SK-N-SH treated with all-trans-retinoic acid at 6 μM for 48 hours (cell line): ENCODE results near the gene OR4D1.

Experiments
- ATAC-seq: fragments of 200-7000 bp; cut with Tn5 transposase; 3 replicates; pipeline ENCODE4 v1.9.1; 2020; ENCODE audit warnings: mild to moderate bottlenecking, moderate library complexity
- ARNTL ChIP-seq: fragments of 450-650 bp; formaldehyde crosslinking; IDR thresholded peaks from 2 replicates; pipeline ENCODE4 v1.5.0; 2020; ENCODE audit warnings: low read depth, mild to moderate bottlenecking, moderate library complexity, borderline replicate concordance
- BACH2 ChIP-seq: fragments of 250-450 bp; sonication (Bioruptor Pico); IDR thresholded peaks from 2 replicates; pipeline ENCODE4 v1.9.0; 2021; ENCODE audit warnings: mild to moderate bottlenecking, borderline replicate concordance
- CSDC2 ChIP-seq: fragments of 250-450 bp; sonication (Bioruptor Pico); IDR thresholded peaks from 2 replicates; pipeline ENCODE4 v1.5.0; 2020; ENCODE audit warnings: mild to moderate bottlenecking, moderate library complexity
- ESRRG ChIP-seq: fragments of 250-450 bp; sonication (Bioruptor Pico); IDR thresholded peaks from 2 replicates; pipeline ENCODE4 v1.6.1; 2021; ENCODE audit warnings: mild to moderate bottlenecking
- GLIS3 ChIP-seq: fragments of 250-450 bp; sonication (Bioruptor Pico); IDR thresholded peaks from 2 replicates; pipeline ENCODE4 v1.5.0; 2020; ENCODE audit warnings: mild to moderate bottlenecking, moderate library complexity
- OSR1 ChIP-seq: fragments of 250-450 bp; sonication (Bioruptor Pico); IDR thresholded peaks from 2 replicates; pipeline ENCODE4 v1.8.0; 2022; ENCODE audit warnings: moderate library complexity, mild to moderate bottlenecking, inconsistent platforms
- PPARA ChIP-seq: fragments of 250-450 bp; sonication (Bioruptor Pico); IDR thresholded peaks from 2 replicates; pipeline ENCODE4 v1.5.0; 2020; ENCODE audit warnings: mild to moderate bottlenecking, borderline replicate concordance
- RARB ChIP-seq: fragments of 250-450 bp; sonication (Bioruptor Pico); IDR thresholded peaks from 2 replicates; pipeline ENCODE4 v1.8.0; 2021; ENCODE audit warnings: mild to moderate bottlenecking, moderate library complexity
- SNAI2 ChIP-seq: fragments of 250-450 bp; sonication (Bioruptor Pico); IDR thresholded peaks from 2 replicates; pipeline ENCODE4 v1.5.0; 2020; ENCODE audit warnings: mild to moderate bottlenecking, moderate library complexity
- TOX ChIP-seq: fragments of 250-450 bp; sonication (Bioruptor Pico); IDR thresholded peaks from 2 replicates; pipeline ENCODE4 v1.8.0; 2021; ENCODE audit warnings: mild to moderate bottlenecking, moderate library complexity, borderline replicate concordance
- ZC3H10 ChIP-seq: fragments of 250-450 bp; sonication (Bioruptor Pico); IDR thresholded peaks from 2 replicates; pipeline ENCODE4 v1.5.1; 2021; ENCODE audit warnings: mild to moderate bottlenecking, moderate library complexity
- ZFP3 ChIP-seq: fragments of 250-450 bp; sonication (Bioruptor Pico); IDR thresholded peaks from 2 replicates; pipeline ENCODE4 v1.5.0; 2020; ENCODE audit warnings: mild to moderate bottlenecking, moderate library complexity
- ZFP30 ChIP-seq: fragments of 450-650 bp; formaldehyde crosslinking; IDR thresholded peaks from 2 replicates; pipeline ENCODE4 v1.5.0; 2022; ENCODE audit warnings: mild to moderate bottlenecking, moderate library complexity
- ZNF565 ChIP-seq: fragments of 450-650 bp; formaldehyde crosslinking; conservative IDR thresholded peaks from 2 replicates; pipeline ENCODE4 v1.5.0; 2020; ENCODE audit warnings: low read depth, mild to moderate bottlenecking, moderate library complexity
- ZNF70 ChIP-seq: fragments of 450-650 bp; formaldehyde crosslinking; IDR thresholded peaks from 2 replicates; pipeline ENCODE4 v1.5.0; 2020; ENCODE audit warnings: mild to moderate bottlenecking, moderate library complexity
- ZNF8 ChIP-seq: fragments of 450-650 bp; formaldehyde crosslinking; IDR thresholded peaks from 2 replicates; pipeline ENCODE4 v1.5.0; 2020; ENCODE audit warnings: mild to moderate bottlenecking, moderate library complexity
- TF ChIP-seq, protein P1 (sequence below): fragments of 250-450 bp; sonication (Bioruptor Pico); IDR thresholded peaks from 2 replicates; pipeline ENCODE4 v1.8.0; 2021; ENCODE audit warnings: low read depth, mild to moderate bottlenecking, moderate library complexity, borderline replicate concordance
- TF ChIP-seq, protein P2 (sequence below): fragments of 250-450 bp; sonication (Bioruptor Pico); IDR thresholded peaks from 2 replicates; pipeline ENCODE4 v1.5.1; 2021; ENCODE audit warnings: mild to moderate bottlenecking, moderate library complexity
- TF ChIP-seq, protein P3 (sequence below): fragments of 250-450 bp; sonication (Bioruptor Pico); IDR thresholded peaks from 2 replicates; pipeline ENCODE4 v1.8.0; 2020; ENCODE audit warnings: mild to moderate bottlenecking, moderate library complexity, borderline replicate concordance
- TF ChIP-seq, protein P4 (sequence below): fragments of 250-450 bp; sonication (Bioruptor Pico); IDR thresholded peaks from 2 replicates; pipeline ENCODE4 v1.5.0; 2020; ENCODE audit warnings: mild to moderate bottlenecking, moderate library complexity
- TF ChIP-seq, protein P5 (sequence below): fragments of 250-450 bp; sonication (Bioruptor Pico); IDR thresholded peaks from 2 replicates; pipeline ENCODE4 v1.5.1; 2020; ENCODE audit warnings: low read depth, mild to moderate bottlenecking, moderate library complexity

Gene OR4D1

DNA sequence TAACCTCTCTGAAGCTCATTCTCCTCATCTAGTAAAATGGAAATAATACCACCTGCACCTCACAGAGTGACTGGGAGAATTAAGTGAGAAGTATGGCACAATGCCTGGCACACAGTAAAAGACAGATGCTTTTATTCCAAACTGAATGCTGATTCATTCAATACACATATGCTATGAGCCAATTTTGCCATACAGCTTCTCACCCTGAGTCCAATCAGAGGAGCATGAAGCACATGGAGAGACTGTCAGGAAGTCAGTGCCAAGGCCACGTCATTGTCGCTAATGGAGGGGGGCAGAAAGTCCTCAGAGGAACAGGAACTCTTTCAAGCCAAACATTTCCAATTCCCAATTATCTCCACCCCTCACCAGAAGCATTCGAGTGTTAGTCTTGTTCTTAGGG, 59.3 kb downstream of the OR4D1 start:
- ATAC-seq: no peak
- TF ChIP-seq ESRRG (CRISPR knock-in tag) (no peak), CSDC2 (CRISPR knock-in tag) (no peak), BACH2 (CRISPR knock-in tag) (no peak), ZFP30 (CRISPR knock-in tag) (no peak), ZNF70 (CRISPR knock-in tag) (no peak), ZNF565 (no peak), GLIS3 (no peak), ZFP3 (no peak), OSR1 (CRISPR knock-in tag) (no peak), TOX (CRISPR knock-in tag) (no peak), ZC3H10 (CRISPR knock-in tag) (no peak), ARNTL (CRISPR knock-in tag) (no peak), PPARA (CRISPR knock-in tag) (no peak), ZNF8 (no peak), SNAI2 (no peak)
- TF ChIP-seq, protein P1, sequence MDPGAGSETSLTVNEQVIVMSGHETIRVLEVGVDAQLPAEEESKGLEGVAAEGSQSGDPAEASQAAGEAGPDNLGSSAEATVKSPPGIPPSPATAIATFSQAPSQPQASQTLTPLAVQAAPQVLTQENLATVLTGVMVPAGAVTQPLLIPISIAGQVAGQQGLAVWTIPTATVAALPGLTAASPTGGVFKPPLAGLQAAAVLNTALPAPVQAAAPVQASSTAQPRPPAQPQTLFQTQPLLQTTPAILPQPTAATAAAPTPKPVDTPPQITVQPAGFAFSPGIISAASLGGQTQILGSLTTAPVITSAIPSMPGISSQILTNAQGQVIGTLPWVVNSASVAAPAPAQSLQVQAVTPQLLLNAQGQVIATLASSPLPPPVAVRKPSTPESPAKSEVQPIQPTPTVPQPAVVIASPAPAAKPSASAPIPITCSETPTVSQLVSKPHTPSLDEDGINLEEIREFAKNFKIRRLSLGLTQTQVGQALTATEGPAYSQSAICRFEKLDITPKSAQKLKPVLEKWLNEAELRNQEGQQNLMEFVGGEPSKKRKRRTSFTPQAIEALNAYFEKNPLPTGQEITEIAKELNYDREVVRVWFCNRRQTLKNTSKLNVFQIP (CRISPR knock-in tag): no peak
- TF ChIP-seq, protein P2, sequence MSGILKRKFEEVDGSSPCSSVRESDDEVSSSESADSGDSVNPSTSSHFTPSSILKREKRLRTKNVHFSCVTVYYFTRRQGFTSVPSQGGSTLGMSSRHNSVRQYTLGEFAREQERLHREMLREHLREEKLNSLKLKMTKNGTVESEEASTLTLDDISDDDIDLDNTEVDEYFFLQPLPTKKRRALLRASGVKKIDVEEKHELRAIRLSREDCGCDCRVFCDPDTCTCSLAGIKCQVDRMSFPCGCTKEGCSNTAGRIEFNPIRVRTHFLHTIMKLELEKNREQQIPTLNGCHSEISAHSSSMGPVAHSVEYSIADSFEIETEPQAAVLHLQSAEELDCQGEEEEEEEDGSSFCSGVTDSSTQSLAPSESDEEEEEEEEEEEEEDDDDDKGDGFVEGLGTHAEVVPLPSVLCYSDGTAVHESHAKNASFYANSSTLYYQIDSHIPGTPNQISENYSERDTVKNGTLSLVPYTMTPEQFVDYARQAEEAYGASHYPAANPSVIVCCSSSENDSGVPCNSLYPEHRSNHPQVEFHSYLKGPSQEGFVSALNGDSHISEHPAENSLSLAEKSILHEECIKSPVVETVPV (CRISPR knock-in tag): no peak
- TF ChIP-seq, protein P3, sequence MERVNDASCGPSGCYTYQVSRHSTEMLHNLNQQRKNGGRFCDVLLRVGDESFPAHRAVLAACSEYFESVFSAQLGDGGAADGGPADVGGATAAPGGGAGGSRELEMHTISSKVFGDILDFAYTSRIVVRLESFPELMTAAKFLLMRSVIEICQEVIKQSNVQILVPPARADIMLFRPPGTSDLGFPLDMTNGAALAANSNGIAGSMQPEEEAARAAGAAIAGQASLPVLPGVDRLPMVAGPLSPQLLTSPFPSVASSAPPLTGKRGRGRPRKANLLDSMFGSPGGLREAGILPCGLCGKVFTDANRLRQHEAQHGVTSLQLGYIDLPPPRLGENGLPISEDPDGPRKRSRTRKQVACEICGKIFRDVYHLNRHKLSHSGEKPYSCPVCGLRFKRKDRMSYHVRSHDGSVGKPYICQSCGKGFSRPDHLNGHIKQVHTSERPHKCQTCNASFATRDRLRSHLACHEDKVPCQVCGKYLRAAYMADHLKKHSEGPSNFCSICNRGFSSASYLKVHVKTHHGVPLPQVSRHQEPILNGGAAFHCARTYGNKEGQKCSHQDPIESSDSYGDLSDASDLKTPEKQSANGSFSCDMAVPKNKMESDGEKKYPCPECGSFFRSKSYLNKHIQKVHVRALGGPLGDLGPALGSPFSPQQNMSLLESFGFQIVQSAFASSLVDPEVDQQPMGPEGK: no peak
- TF ChIP-seq, protein P4, sequence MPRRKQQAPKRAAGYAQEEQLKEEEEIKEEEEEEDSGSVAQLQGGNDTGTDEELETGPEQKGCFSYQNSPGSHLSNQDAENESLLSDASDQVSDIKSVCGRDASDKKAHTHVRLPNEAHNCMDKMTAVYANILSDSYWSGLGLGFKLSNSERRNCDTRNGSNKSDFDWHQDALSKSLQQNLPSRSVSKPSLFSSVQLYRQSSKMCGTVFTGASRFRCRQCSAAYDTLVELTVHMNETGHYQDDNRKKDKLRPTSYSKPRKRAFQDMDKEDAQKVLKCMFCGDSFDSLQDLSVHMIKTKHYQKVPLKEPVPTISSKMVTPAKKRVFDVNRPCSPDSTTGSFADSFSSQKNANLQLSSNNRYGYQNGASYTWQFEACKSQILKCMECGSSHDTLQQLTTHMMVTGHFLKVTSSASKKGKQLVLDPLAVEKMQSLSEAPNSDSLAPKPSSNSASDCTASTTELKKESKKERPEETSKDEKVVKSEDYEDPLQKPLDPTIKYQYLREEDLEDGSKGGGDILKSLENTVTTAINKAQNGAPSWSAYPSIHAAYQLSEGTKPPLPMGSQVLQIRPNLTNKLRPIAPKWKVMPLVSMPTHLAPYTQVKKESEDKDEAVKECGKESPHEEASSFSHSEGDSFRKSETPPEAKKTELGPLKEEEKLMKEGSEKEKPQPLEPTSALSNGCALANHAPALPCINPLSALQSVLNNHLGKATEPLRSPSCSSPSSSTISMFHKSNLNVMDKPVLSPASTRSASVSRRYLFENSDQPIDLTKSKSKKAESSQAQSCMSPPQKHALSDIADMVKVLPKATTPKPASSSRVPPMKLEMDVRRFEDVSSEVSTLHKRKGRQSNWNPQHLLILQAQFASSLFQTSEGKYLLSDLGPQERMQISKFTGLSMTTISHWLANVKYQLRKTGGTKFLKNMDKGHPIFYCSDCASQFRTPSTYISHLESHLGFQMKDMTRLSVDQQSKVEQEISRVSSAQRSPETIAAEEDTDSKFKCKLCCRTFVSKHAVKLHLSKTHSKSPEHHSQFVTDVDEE (CRISPR knock-in tag): no peak
- TF ChIP-seq, protein P5, sequence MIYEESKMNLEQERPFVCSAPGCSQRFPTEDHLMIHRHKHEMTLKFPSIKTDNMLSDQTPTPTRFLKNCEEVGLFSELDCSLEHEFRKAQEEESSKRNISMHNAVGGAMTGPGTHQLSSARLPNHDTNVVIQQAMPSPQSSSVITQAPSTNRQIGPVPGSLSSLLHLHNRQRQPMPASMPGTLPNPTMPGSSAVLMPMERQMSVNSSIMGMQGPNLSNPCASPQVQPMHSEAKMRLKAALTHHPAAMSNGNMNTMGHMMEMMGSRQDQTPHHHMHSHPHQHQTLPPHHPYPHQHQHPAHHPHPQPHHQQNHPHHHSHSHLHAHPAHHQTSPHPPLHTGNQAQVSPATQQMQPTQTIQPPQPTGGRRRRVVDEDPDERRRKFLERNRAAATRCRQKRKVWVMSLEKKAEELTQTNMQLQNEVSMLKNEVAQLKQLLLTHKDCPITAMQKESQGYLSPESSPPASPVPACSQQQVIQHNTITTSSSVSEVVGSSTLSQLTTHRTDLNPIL: no peak

DNA sequence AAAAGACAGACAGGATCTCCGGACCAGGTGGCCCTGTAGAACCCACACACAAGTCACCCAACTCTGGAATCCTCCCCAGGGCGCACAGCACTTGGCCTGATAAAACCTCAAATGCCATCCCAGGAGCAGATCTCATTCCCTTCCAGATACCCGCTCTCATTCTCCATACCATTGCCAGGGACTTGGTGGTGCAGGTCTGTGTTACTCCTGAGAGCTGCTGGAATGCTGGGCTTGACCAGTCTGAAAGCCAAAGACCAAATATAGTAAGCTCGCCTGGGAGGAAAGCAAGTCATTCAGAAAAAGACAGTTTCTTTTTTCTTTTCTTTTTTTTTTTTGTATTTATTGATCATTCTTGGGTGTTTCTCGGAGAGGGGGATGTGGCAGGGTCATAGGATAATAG, 60.2 kb downstream of the OR4D1 start:
- TF ChIP-seq, protein P4 (CRISPR knock-in tag): no peak
- TF ChIP-seq SNAI2 (no peak), PPARA (CRISPR knock-in tag) (no peak), RARB (no peak)
- no peak for ATAC-seq
